Stimulated activated naive B cell treated with anti-CD40 and anti-IgM and Interleukin-4, amounts not matched to agents 10 μg/mL and 1 μg/mL and 100 μg/mL, for 72 hours (primary cell): ENCODE measurements around the gene TRIM75.
"Not testable (repeated sequence)": the region's sequence is repeated elsewhere in the genome, so short reads cannot be mapped to it uniquely, and the experiment has no call there.

Experiments used
- ATAC-seq, 2 donors: fragments of 150-1000 bp; cut with Tn5 transposase; replicated peaks; 2 replicates each; pipeline ENCODE4 v1.10.0; 2021; ENCODE audit warnings: moderate library complexity in 1 of 2
- DNase-seq: peaks from one replicate; pipeline ENCODE4 v3.0.0; 2021
- H3K27ac Mint-ChIP-seq: one replicate; pipeline ENCODE4 v1.8.0; 2022; ENCODE audit warnings: mild to moderate bottlenecking, mixed read lengths
- H3K27me3 Mint-ChIP-seq, 2 donors: one replicate each; pipeline ENCODE4 v1.8.0; 2022; ENCODE audit warnings: mixed read lengths in 2 of 2
- H3K36me3 Mint-ChIP-seq, 2 donors: one replicate each; pipeline ENCODE4 v1.8.0; 2022; ENCODE audit warnings: mixed read lengths in 2 of 2, mild to moderate bottlenecking in 1 of 2
- H3K4me1 Mint-ChIP-seq, 2 donors: one replicate each; pipeline ENCODE4 v1.8.0; 2022; ENCODE audit warnings: mixed read lengths in 2 of 2, mild to moderate bottlenecking in 1 of 2
- H3K4me3 Mint-ChIP-seq, 2 donors: one replicate each; pipeline ENCODE4 v1.8.0; 2022; ENCODE audit warnings: mild to moderate bottlenecking in 2 of 2, mixed read lengths in 2 of 2, moderate library complexity in 1 of 2
- H3K9me3 Mint-ChIP-seq, 2 donors: one replicate each; pipeline ENCODE4 v1.8.0; 2022; ENCODE audit warnings: mixed read lengths in 2 of 2, mild to moderate bottlenecking in 1 of 2

The TRIM75 gene

DNA sequence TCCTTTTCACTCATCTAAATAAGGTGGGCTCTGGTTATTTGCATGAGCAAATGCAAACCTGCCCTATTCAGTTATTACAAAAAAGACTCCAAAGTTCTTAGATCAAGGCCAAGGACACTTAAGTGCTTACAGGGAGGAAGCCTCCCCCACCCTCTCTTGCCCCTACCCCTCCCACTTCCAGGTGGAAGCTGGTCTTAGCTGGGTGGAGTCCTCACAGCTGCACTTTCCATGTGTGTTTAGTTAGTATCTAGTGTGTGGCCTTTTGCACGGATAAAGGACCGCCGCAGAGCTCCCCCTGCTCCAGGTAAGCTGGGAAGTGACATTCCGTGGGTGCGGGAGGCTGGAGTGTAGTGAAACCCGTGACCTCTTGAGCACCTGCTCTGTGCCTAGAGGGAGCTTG is at the start of gene TRIM75:
TRIM75 (plus strand) TSS at position 222 of the 400 bp plus-strand sequence. CDS start 5,282 bp downstream, outside the sequence.
- Mint-ChIP-seq H3K9me3 (no peaks in the 10 kb centered on the region), H3K36me3 (no peaks in the 10 kb centered on the region), H3K27me3 (no peaks in the 10 kb centered on the region), H3K4me1 (no peaks in the 10 kb centered on the region), H3K4me3 (no peak within 1 kb of the TSS), H3K27ac (peak within 1 kb of the TSS; percentile 16)
- ATAC-seq (no peak), DNase-seq (no peak)

DNA sequence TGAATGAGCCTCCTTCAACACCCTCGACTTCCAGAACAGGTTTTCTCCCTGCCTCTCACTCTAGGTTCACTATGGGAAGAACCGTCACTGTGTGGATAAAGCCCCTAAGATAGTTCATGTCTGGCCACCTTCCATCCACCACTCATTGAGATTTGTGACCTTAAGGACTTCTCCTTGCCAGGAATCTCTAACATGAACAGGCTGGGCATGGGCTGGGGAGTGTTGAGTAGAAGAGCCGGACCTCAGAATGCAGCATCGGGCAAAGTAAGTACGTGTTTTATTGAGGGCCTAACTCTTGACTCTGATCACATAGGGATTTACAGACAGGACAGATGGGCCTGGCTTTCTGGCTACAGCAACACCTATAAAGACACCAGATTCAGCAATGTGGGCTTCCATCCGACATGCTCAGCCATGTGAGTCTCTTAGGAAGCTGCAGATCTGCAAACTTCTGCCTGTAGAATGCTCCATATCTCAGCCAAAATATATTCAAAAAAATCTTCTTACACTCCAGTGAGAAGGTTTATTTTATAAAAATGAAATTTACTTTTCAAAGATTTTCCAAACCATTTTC is 48.2 kb upstream of the TRIM75 start:
- ATAC-seq (no peak), DNase-seq (no peak)
- H3K27ac Mint-ChIP-seq: no peak overlapping the region
- H3K4me3 Mint-ChIP-seq: no peak overlapping the region
- peaks cover 11 to 15% of the 10 kb centered on the region in 2 donors for H3K27me3 Mint-ChIP-seq
- no peaks in the 10 kb centered on the region for H3K36me3 Mint-ChIP-seq
- H3K4me1 Mint-ChIP-seq: no peaks in the 10 kb centered on the region
- H3K9me3 Mint-ChIP-seq: no peaks in the 10 kb centered on the region

DNA sequence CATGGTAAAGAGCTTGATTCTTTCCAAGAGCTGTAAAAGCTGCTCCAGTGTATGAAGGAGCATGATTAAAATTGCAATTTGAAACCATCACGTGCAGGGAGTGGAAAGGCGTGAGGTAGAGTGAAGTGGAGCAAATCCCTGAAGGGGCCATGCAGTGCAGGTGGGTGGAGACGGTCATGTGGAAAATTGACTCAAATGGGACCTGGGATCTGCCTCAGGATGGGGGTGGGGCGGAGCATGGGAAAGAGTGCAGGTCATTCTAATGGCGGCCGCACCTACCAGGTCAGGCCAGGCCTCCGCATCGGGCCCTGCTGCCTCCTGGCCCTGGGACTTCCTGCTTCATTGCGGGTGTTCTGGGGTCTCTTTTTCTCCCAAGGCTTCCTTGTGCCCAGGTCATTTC is 47.2 kb upstream of the TRIM75 start:
- Mint-ChIP-seq H3K27ac (no peak overlapping the region), H3K4me3 (no peak overlapping the region), H3K27me3 (peaks cover 20 to 24% of the 10 kb centered on the region in 2 donors), H3K4me1 (no peaks in the 10 kb centered on the region), H3K36me3 (no peaks in the 10 kb centered on the region), H3K9me3 (no peaks in the 10 kb centered on the region)
- DNase-seq (no peak), ATAC-seq (no peak)

DNA sequence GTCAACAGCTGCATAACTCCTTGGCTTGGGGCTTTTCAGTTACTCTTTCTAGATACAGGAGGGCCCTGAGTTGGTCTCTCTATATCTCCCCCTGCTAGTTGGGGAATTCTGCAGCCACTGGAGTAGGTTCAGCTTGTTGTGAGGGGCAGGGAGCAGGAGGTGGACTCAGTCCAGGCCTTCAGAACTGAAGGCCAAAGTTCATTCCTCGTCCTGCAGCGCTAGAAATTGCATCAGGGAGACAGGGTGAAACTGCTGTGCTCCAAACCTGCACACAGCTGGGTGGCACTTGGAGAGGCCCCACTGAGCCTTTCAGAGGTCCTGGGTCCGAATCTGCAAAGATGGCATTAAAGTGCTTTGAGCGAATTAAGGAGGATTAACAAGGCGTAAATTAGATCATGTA is 46.8 kb upstream of the TRIM75 start:
- Mint-ChIP-seq H3K4me1 (no peaks in the 10 kb centered on the region), H3K27ac (no peak overlapping the region), H3K27me3 (peaks cover 20 to 24% of the 10 kb centered on the region in 2 donors), H3K36me3 (no peaks in the 10 kb centered on the region), H3K4me3 (no peak overlapping the region), H3K9me3 (no peaks in the 10 kb centered on the region)
- DNase-seq (no peak), ATAC-seq (no peak)

DNA sequence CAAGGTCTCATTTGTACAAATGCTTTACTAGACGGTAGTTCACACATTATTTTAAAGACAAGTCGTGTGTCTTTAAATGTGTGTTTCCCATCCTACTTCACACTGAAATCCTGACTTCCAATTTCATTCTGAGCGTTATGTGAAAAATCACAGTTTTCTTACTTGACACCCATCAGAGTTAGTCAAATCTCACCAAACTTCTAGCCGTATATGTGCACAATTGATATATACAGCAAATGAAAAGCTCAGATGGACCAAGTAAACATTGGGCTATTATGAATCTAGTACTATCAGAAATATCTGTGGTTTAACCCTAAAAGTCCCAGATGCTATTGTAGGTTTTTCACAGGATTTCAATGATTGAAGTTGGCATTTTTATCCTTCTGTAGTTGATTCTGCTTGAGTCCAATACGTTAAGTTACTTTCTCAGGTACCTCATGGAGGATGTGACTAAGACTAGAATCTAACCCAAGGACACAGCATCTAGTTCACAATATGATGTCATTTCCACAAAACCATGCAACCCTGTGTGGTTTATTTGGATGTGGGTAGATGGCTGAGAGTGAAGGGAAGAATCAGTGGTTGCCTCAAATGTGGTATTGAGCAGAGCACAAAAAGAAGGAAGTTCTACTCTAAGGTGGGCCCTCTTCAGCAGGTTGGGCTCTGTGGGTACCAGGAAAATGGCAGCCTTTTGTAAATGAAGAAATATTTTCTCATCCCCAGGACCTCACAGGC is 44.0 kb upstream of the TRIM75 start:
- Mint-ChIP-seq H3K4me3 (no peak overlapping the region), H3K27ac (no peak overlapping the region), H3K4me1 (no peaks in the 10 kb centered on the region), H3K9me3 (no peaks in the 10 kb centered on the region), H3K36me3 (no peaks in the 10 kb centered on the region), H3K27me3 (peaks cover 20 to 35% of the 10 kb centered on the region in 2 donors)
- DNase-seq (no peak), ATAC-seq (peak in 1 of 2 donors; percentile 41)

DNA sequence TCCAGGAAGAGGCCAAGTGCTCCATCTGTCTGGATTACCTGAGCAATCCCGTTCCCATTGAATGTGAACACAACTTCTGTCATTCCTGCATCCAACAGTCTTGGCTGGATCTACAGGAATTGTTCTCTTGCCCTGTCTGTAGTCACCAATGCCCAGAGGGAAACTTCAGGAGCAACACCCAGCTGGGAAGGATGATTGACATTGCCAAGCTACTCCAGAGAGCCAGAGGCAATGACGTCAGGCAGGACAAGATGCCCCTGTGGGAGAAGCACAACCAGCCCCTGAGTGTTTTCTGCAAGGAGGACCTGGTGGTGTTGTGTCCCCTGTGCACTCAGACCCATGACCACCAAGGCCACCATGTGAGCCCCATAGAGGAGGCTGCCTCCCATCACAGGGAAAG is 43.2 kb upstream of the TRIM75 start:
- DNase-seq (no peak), ATAC-seq (no peak)
- Mint-ChIP-seq H3K27me3 (peaks cover 20 to 26% of the 10 kb centered on the region in 2 donors), H3K36me3 (no peaks in the 10 kb centered on the region), H3K9me3 (no peaks in the 10 kb centered on the region), H3K4me1 (no peaks in the 10 kb centered on the region), H3K4me3 (no peak overlapping the region), H3K27ac (no peak overlapping the region)

DNA sequence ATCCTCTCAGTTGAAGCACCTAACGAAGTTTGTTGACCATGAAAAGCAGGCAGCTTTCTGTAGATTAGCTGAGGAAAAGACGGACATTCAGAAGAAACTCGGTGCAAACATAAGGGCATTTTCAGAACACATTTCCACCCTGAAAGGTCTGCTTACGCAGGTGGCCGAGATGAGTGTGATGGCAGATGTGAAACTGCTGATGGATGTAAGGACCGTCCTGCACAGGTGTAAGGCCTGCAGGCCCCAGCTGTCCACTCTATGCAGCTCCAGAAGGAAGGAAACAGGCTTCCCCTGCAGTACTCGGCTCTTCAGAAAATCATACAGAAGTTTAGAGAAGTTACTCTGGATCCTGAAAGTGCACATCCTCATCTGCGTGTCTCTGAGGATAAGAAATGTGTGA is 42.7 kb upstream of the TRIM75 start:
- no peak for ATAC-seq
- Mint-ChIP-seq H3K36me3 (no peaks in the 10 kb centered on the region), H3K4me3 (no peak overlapping the region), H3K4me1 (no peaks in the 10 kb centered on the region), H3K9me3 (no peaks in the 10 kb centered on the region), H3K27me3 (peaks cover 20 to 26% of the 10 kb centered on the region in 2 donors), H3K27ac (no peak overlapping the region)
- DNase-seq: no peak

DNA sequence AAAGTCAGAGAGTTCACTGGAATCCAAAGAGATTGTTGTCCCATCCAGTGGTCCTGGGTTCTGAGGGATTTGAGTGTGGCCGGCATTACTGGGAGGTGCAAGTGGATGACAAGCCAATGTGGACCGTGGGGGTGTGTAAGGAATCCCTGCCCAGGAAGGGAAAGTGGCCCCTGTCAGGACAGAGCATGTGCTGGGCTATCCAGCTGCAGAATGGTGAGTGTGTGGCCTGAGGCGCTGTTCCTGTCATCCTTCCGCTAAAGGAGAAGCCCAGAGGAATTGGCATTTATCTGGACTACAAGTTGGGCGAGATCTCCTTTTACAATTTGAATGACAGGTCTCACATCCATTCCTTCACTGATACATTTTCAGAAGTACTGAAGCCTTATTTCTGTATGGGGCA is 42.3 kb upstream of the TRIM75 start:
- H3K27ac Mint-ChIP-seq: no peak overlapping the region

DNA sequence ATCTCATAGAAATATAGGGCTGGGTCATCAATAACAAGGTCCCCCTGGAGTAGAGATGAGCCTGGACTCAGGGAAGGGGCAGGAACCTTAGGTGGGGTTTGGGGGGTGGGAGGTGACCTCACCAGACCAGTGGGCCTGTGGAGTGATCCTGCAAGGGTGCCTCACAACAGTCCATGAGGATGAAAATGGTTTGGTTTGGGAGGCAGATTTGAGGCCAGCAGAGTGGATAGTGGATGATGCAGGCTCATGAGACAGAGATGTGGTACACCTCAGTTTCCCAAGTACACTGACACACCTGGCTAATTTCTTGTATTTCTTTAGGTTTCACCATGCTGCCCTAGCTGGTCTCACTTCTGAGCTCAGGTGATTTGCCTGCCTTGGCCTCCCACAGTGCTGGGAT is 40.0 kb upstream of the TRIM75 start:
- no peak overlapping the region for H3K4me3 Mint-ChIP-seq
- H3K27me3 Mint-ChIP-seq: peaks cover 17 to 19% of the 10 kb centered on the region in 2 donors
- ATAC-seq (no peak), DNase-seq (no peak)
- no peaks in the 10 kb centered on the region for H3K9me3 Mint-ChIP-seq
- H3K36me3 Mint-ChIP-seq: no peaks in the 10 kb centered on the region
- no peak overlapping the region for H3K27ac Mint-ChIP-seq
- H3K4me1 Mint-ChIP-seq: peaks cover 0 to 3% of the 10 kb centered on the region in 2 donors

More for the DNA sequence above, 42.3 kb upstream of the TRIM75 start:
- peaks cover 18 to 26% of the 10 kb centered on the region in 2 donors for H3K27me3 Mint-ChIP-seq
- no peaks in the 10 kb centered on the region for H3K4me1 Mint-ChIP-seq
- no peak overlapping the region for H3K4me3 Mint-ChIP-seq
- DNase-seq (no peak), ATAC-seq (no peak)
- no peaks in the 10 kb centered on the region for H3K36me3 Mint-ChIP-seq
- no peaks in the 10 kb centered on the region for H3K9me3 Mint-ChIP-seq

DNA sequence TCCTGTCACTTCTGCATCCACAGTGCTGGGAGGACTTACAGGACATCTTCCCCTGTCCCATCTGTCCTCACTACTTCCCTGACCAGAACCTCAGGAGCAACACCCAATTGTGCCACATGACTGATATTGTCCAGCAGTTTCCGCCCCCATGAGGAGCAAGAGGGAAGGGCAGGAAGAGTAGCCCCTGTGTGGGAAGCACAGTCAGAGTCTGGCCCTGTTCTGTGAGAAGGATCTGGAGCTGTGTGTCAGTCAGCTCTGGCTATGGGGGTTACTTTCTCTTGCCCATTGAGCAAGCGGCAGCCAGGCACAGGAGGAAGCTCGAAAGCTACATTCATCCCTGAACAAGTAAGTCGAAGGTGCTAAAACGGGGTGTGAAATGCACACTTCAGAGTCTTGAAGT is 36.7 kb upstream of the TRIM75 start:
- H3K4me3 Mint-ChIP-seq: no peak overlapping the region
- no peaks in the 10 kb centered on the region for H3K36me3 Mint-ChIP-seq
- H3K27ac Mint-ChIP-seq: no peak overlapping the region
- H3K9me3 Mint-ChIP-seq: no peaks in the 10 kb centered on the region
- DNase-seq (no peak), ATAC-seq (peak in 1 of 2 donors; percentile 34)
- peaks cover 3 to 10% of the 10 kb centered on the region in 2 donors for H3K27me3 Mint-ChIP-seq
- H3K4me1 Mint-ChIP-seq: peaks cover 0 to 3% of the 10 kb centered on the region in 2 donors

DNA sequence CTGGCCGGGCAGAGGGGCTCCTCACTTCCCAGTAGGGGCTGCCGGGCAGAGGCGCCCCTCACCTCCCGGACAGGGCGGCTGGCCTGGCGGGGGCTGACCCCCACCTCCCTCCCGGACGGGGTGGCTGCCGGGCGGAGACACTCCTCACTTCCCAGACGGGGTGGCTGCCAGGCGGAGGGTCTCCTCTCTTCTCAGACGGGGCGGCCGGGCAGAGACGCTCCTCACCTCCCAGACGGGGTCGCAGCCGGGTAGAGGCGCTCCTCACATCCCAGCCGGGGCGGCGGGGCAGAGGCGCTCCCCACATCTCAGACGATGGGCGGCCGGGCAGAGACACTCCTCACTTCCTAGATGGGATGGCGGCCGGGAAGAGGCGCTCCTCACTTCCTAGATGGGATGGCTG is 33.7 kb upstream of the TRIM75 start:
- ATAC-seq, H3K36me3 Mint-ChIP-seq, H3K27ac Mint-ChIP-seq, H3K9me3 Mint-ChIP-seq, H3K27me3 Mint-ChIP-seq, H3K4me3 Mint-ChIP-seq, H3K4me1 Mint-ChIP-seq, DNase-seq: not testable (repeated sequence)

DNA sequence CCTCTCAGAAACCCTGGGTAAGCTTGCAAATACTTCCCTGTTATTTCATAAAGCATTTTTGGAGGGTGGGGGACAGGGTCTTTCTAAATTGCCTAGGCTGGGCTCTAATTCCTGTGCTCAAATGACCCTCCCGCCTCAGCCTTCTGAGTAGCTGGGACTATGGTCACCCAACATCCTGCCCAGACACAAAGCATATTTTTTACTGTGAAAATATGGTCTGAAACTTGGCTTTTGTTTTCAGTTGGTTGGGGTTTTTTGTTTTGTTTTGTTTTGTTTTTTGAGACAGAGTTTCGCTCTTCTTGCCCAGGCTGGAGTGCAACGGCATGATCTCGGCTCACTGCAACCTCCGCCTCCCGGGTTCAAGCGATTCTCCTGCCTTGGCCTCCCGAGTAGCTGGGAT is 27.9 kb upstream of the TRIM75 start:
- H3K4me1 Mint-ChIP-seq, DNase-seq, H3K4me3 Mint-ChIP-seq, H3K27ac Mint-ChIP-seq, H3K9me3 Mint-ChIP-seq, ATAC-seq, H3K36me3 Mint-ChIP-seq: not testable (repeated sequence)
- H3K27me3 Mint-ChIP-seq: peaks cover 0 to 21% of the 10 kb centered on the region in 2 donors

DNA sequence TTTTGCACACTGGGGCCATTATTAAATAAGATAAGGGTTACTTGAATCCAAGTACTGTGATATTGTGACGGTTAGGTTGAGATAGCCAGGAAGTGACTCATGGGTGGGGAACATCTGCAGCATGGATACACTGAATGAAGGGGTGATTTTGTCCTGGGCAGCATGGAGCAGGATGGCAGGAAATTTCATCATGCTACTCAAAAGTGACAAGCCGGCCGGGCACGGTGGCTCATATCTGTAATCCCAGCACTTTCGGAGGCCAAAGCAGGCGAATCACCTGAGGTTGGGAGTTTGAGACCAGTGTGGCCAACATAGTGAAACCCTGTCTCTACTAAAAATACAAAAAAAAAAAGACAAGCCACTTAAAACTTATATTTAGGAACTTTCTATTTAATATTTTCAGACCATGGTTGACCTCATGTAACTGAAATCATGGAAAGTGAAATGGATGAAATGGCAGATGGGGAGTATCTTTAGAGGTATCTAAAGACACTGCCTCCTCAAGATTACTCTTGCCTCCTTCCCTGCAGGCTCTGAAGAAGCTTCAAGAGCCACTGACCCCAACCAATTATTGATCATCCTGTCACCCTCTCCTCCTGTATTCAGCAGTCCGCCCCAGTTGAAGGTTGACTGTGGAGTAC is 25.8 kb upstream of the TRIM75 start:
- H3K27me3 Mint-ChIP-seq: peaks cover 0 to 21% of the 10 kb centered on the region in 2 donors
- no peak overlapping the region for H3K4me3 Mint-ChIP-seq
- no peaks in the 10 kb centered on the region for H3K36me3 Mint-ChIP-seq
- no peak for DNase-seq
- no peak overlapping the region for H3K27ac Mint-ChIP-seq
- H3K9me3 Mint-ChIP-seq: peaks cover 0 to 2% of the 10 kb centered on the region in 2 donors
- ATAC-seq: no peak
- no peaks in the 10 kb centered on the region for H3K4me1 Mint-ChIP-seq

DNA sequence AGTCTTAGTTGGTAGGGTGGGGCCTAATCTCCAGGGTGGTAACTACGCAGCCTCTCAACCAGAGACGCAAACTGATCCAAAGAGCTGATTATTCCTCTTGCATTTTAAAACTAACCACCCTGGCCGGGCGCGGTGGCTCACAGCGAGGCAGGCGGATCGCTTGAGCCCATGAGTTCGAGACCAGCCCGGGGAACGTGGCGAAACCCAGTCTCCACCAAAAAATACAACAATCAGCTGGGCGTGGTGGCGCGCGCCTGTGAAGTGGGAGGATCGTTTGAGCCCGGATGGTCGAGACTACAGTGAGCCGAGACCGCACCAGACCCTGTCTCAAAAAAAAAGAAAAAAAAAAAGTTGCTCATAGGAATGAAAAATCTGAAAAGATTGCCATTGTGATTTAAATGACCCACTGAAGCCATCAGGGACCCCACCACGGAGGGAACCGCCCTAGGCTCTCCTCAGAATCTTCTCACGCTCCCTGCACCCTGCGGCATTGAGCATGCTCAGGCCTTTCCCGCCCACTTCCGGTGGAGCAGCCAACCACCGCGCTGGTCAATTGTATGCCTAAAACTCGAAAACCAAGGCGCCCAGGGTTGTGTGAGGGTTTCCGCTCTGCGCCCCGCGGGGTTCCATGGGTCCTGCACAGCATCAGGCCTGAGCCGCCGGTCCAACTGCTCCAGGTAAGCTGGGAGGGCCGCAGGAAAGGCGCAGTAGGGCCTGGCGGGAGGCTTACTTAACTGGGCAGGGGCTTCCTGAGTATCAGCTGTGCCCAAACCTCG is 22.0 kb upstream of the TRIM75 start, which contains the start of gene TRIM60:
TRIM60 (plus strand) TSS at position 564 of the 776 bp plus-strand sequence. CDS start 8,074 bp downstream, outside the sequence.
- DNase-seq (no peak), ATAC-seq (no peak)
- no peaks in the 10 kb centered on the region for H3K4me1 Mint-ChIP-seq
- no peak within 1 kb of the TSS for H3K27ac Mint-ChIP-seq
- peaks cover 0 to 2% of the 10 kb centered on the region in 2 donors for H3K9me3 Mint-ChIP-seq
- peaks cover 0 to 17% of the 10 kb centered on the region in 2 donors for H3K27me3 Mint-ChIP-seq
- no peak within 1 kb of the TSS for H3K4me3 Mint-ChIP-seq
- no peaks in the 10 kb centered on the region for H3K36me3 Mint-ChIP-seq
